LNCAP (cell line): ENCODE measurements around the gene SNX30.

Experiments
- CTCF ChIP-seq: fragments of 450-650 bp; IDR thresholded peaks from 2 replicates; pipeline ENCODE4 v1.5.1; 2017; ENCODE audit warnings: mild to moderate bottlenecking

Gene SNX30

GRCh38 chr9:112912636-112913035 lies 162.1 kb downstream of the SNX30 start:
- TF ChIP-seq CTCF, result no peak

GRCh38 chr9:112913326-112913725 lies 162.8 kb downstream of the SNX30 start:
- TF ChIP-seq CTCF, result no peak

DNA sequence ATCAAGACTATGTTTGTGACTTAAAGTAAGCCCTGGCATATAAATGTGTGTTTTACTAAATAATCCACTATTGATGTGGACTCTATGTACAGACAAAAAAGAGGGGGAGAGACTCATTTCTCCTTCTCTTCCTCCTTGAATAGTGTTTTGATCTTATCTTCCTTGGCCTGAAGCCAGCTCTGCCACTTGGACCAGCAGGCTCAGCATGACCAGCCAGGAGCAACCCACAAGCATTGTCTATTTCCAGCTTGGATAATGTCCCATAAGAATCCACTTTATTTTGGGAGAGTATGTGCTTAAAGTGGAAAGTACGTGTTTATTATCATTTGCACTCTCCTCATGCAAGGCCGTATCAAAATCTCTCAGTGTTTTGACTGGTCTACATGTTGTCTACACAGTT lies 164.0 kb downstream of the SNX30 start:
- no peak for TF ChIP-seq CTCF

DNA sequence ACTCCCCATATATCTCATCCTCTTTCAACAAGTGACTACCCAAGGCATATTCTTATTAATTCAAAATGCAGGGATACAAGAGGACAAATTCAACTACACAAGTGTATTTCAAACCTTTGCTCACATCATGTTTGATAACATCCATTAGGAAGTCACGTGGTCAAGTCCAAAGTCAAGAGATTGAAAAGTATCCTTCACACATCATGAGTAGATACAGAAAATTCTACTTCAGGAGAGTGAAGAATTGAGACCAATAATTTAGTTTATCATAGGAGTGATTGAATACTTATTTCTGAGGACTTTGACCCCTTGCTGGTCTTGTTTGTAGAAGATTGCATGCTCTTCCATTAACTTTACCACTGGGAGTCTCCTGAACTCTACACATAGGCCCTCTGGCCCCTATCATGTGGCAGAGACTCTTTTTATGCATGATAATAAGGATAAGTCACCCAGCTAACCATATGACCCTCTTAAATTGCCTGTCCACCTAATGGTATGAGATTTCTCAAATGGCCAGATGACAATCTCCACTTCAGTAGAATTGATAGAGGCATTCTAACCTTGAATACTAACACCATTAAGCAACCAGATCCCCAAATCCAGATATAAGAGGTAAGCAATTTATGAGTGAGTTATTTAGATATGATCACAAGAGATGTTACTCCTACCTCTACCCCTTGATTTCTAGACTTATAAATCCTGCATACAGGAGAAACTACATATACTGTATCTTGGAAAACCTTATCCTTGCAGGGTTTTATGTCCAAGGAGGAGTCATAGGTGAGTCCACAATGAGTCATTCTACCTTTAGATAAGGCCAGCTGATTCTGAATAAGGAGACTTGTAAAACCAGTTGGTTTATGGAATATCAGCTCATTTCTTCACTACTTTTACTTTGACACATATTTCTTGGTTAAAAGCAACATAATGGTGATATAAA lies 166.8 kb downstream of the SNX30 start:
- TF ChIP-seq CTCF, result no peak

DNA sequence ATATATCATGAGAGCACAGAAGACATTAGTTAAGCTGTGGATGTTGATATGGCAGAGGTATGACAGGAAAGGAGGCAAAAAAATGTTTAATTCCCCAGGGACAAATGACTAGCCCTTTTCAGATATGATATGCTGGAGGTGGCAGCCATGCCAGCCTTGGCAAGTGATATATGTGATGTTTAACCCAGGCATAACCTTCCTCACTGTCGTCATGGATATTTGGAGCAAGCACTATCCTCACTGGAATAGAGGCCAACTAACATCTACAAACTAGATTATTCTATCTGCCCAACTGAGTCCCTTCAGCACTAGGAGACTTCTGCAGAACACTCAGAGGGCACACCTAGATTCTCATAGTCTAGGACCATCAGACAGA lies 167.4 kb downstream of the SNX30 start:
- no peak for TF ChIP-seq CTCF

- peak; percentile 51 for TF ChIP-seq CTCF
Measured at GRCh38 chr9:112921549-112921948, 171.0 kb downstream of the SNX30 start.
